Mesothelial cell of epicardium (in vitro differentiated cells): ENCODE results near the gene CD2. TPM values are rescaled to one million over a fixed set of nuclear protein-coding genes. Genes with fewer than 3 reads are reported as not detected.

Experiments used
- DNase-seq, 2 experiments: peaks; one replicate each; pipeline ENCODE4 v3.0.0; 2021; ENCODE audit warnings: low spot score in 2 of 2; ENCODE audit not compliant: unreplicated experiment in 2 of 2
- H3K27ac Mint-ChIP-seq: 2 replicates; pipeline ENCODE4 v1.8.0; 2021; ENCODE audit warnings: mixed read lengths
- H3K27me3 Mint-ChIP-seq: 2 replicates; pipeline ENCODE4 v1.8.0; 2021; ENCODE audit warnings: low read depth, mixed read lengths
- H3K36me3 Mint-ChIP-seq: 2 replicates; pipeline ENCODE4 v1.8.0; 2021; ENCODE audit warnings: mixed read lengths
- H3K4me1 Mint-ChIP-seq: 2 replicates; pipeline ENCODE4 v1.8.0; 2021; ENCODE audit warnings: mixed read lengths
- H3K4me3 Mint-ChIP-seq: 2 replicates; pipeline ENCODE4 v1.8.0; 2021; ENCODE audit warnings: mild to moderate bottlenecking, moderate library complexity, mixed read lengths
- H3K9me3 Mint-ChIP-seq: 2 replicates; pipeline ENCODE4 v1.8.0; 2021; ENCODE audit warnings: mixed read lengths
- CTCF ChIP-seq: fragments of 200-600 bp; sonication (generic); IDR thresholded peaks from one replicate; pipeline ENCODE4 v1.5.0; 2021; ENCODE audit warnings: antibody characterized with exemption; ENCODE audit not compliant: unreplicated experiment
- total RNA-seq: library from RNA; stranded (reverse); gene quantifications from 3 replicates; pipeline ENCODE4 v1.2.1, GENCODE V29; 2021

Gene CD2
- total RNA-seq, 1 donor from 2014 or later, result not detected

- Mint-ChIP-seq H3K27me3 (no peaks in the 10 kb centered on the region), H3K4me3 (no peak overlapping the region), H3K36me3 (peaks cover 2% of the 10 kb centered on the region), H3K4me1 (no peaks in the 10 kb centered on the region), H3K27ac (no peak overlapping the region), H3K9me3 (peaks cover 19% of the 10 kb centered on the region)
- DNase-seq, result no peak
- no peak for TF ChIP-seq CTCF
Observed at GRCh38 chr1:116739371-116740012, 14.7 kb upstream of the CD2 start.

GRCh38 chr1:116740296-116740695 is 13.9 kb upstream of the CD2 start:
- Mint-ChIP-seq H3K27me3 (no peaks in the 10 kb centered on the region), H3K27ac (no peak overlapping the region), H3K9me3 (peaks cover 27% of the 10 kb centered on the region)

GRCh38 chr1:116740746-116741145 is 13.5 kb upstream of the CD2 start:
- Mint-ChIP-seq H3K27ac (no peak overlapping the region), H3K4me3 (no peak overlapping the region), H3K27me3 (no peaks in the 10 kb centered on the region), H3K9me3 (peaks cover 31% of the 10 kb centered on the region), H3K36me3 (peaks cover 2% of the 10 kb centered on the region), H3K4me1 (no peaks in the 10 kb centered on the region)
- no peak for TF ChIP-seq CTCF
- no peak for DNase-seq

More at GRCh38 chr1:116740296-116740695, 13.9 kb upstream of the CD2 start:
- TF ChIP-seq CTCF, result no peak
- Mint-ChIP-seq H3K4me3 (no peak overlapping the region), H3K4me1 (no peaks in the 10 kb centered on the region), H3K36me3 (peaks cover 2% of the 10 kb centered on the region)
- DNase-seq, result no peak

- no peak overlapping the region for H3K27ac Mint-ChIP-seq
- peaks cover 2% of the 10 kb centered on the region for H3K36me3 Mint-ChIP-seq
- no peaks in the 10 kb centered on the region for H3K27me3 Mint-ChIP-seq
- peaks cover 39% of the 10 kb centered on the region for H3K9me3 Mint-ChIP-seq
- no peaks in the 10 kb centered on the region for H3K4me1 Mint-ChIP-seq
- TF ChIP-seq CTCF, result no peak
- no peak for DNase-seq
- no peak overlapping the region for H3K4me3 Mint-ChIP-seq
Observed at GRCh38 chr1:116741836-116742565, 12.2 kb upstream of the CD2 start.

- H3K4me3 Mint-ChIP-seq, result no peak overlapping the region
Observed at GRCh38 chr1:116743535-116743934, 10.7 kb upstream of the CD2 start.

More at GRCh38 chr1:116743535-116743934, 10.7 kb upstream of the CD2 start:
- no peak for DNase-seq
- TF ChIP-seq CTCF, result no peak
- peaks cover 53% of the 10 kb centered on the region for H3K9me3 Mint-ChIP-seq
- no peaks in the 10 kb centered on the region for H3K4me1 Mint-ChIP-seq
- H3K27ac Mint-ChIP-seq, result no peak overlapping the region
- peaks cover 2% of the 10 kb centered on the region for H3K36me3 Mint-ChIP-seq
- H3K27me3 Mint-ChIP-seq, result no peaks in the 10 kb centered on the region
